HepG2 (cell line): Measurements from ENCODE around the gene NRAP. TPM values are rescaled to one million over a fixed set of nuclear protein-coding genes. Genes with fewer than 3 reads are reported as not detected.
A peak's percentile ranks its signal among the peaks of the same experiment; 100 is the strongest.

Experiments
- ATAC-seq: fragments of 200-7000 bp; cut with Tn5 transposase; 3 replicates; pipeline ENCODE4 v1.9.1; 2020; ENCODE audit warnings: mild to moderate bottlenecking, moderate library complexity
- BruUV-seq: library from RNA; stranded (reverse); fragments of 400-500 nt; replicated peaks from 2 replicates; lab custom pipeline; 2021; lab: Mats Ljungman, UMichigan
- CTCF ChIA-PET: fragments of 300-600 bp; formaldehyde crosslinking; extraction: SDS; loops from one replicate; lab custom pipeline; 2021; ENCODE audit warnings: low total read pairs, inconsistent platforms, low intra/inter-chr PET ratio; lab: Yijun Ruan, JAX
- POLR2A ChIA-PET: fragments of 350-600 bp; sonication (Branson Sonifier 250); formaldehyde crosslinking; loops from one replicate; lab custom pipeline; 2020; ENCODE audit warnings: antibody characterized with exemption, inconsistent platforms; lab: Yijun Ruan, JAX
- DNase-seq: peaks from one replicate; pipeline ENCODE4 v3.0.0-alpha.2; 2015; ENCODE audit warnings: low spot score
- FAIRE-seq: peaks from 3 replicates; lab custom pipeline; 2011; peaks lifted over from hg19 to GRCh38; lab: Jason Lieb, UNC
- H2AFZ ChIP-seq: one replicate; pipeline ENCODE4 v1.6.1; 2011; ENCODE audit warnings: low read length, inconsistent platforms
- H3K27ac ChIP-seq: fragments of 300-600 bp; 3 replicates; pipeline ENCODE4 v1.8.0; 2011; ENCODE audit warnings: mixed run types, mild to moderate bottlenecking, mixed read lengths, low read length, inconsistent platforms; ENCODE audit not compliant: insufficient read depth; ENCODE audit errors: extremely low read length
- H3K27me3 ChIP-seq, 2 experiments: fragments of 200-600 bp in 1 of 2; 2 replicates in 1 of 2; 3 replicates in 1 of 2; pipeline versions ENCODE4 v1.6.0 to v1.8.0; 2011; ENCODE audit warnings: low read length in 2 of 2, mild to moderate bottlenecking in 2 of 2, moderate library complexity in 2 of 2, inconsistent platforms in 1 of 2; ENCODE audit not compliant: insufficient read depth in 2 of 2, control insufficient read depth in 1 of 2
- H3K36me3 ChIP-seq, 2 experiments: fragments of 200-600 bp in 1 of 2; replicated peaks in 1 of 2; 2 replicates in 1 of 2; 3 replicates in 1 of 2; pipeline versions ENCODE4 v1.5.1 to v1.8.0; 2011; ENCODE audit warnings: low read length in 2 of 2, inconsistent platforms in 1 of 2; ENCODE audit not compliant: insufficient read depth in 2 of 2, control insufficient read depth in 1 of 2
- H3K4me1 ChIP-seq: 2 replicates; pipeline ENCODE4 v1.5.1; 2012; ENCODE audit warnings: low read length, inconsistent platforms; ENCODE audit not compliant: insufficient read depth
- H3K4me2 ChIP-seq: 2 replicates; pipeline ENCODE4 v1.6.0; 2011; ENCODE audit warnings: low read depth, low read length, inconsistent platforms
- H3K4me3 ChIP-seq, 3 experiments: fragments of 200-600 bp in 1 of 3; sonication (generic), shearing (Covaris generic) in 1 of 3; replicated peaks in 1 of 3; 2 replicates each; pipeline ENCODE4 v1.5.1; 2011 to 2016; ENCODE audit warnings: low read length in 3 of 3, inconsistent platforms in 2 of 3, low read depth in 2 of 3, mild to moderate bottlenecking in 2 of 3, control low read depth in 1 of 3, mixed read lengths in 1 of 3; ENCODE audit not compliant: insufficient read depth in 1 of 3
- H3K79me2 ChIP-seq: one replicate; pipeline ENCODE4 v1.6.1; 2011; ENCODE audit warnings: low read length, inconsistent platforms; ENCODE audit not compliant: insufficient read depth
- H3K9ac ChIP-seq: 2 replicates; pipeline ENCODE4 v1.6.0; 2011; ENCODE audit warnings: mild to moderate bottlenecking, low read depth, low read length, inconsistent platforms; ENCODE audit not compliant: insufficient read depth
- H3K9me3 ChIP-seq: 2 replicates; pipeline ENCODE4 v1.5.1; 2012; ENCODE audit warnings: mild to moderate bottlenecking, low read length
- H4K20me1 ChIP-seq: 2 replicates; pipeline ENCODE4 v1.6.0; 2011; ENCODE audit warnings: inconsistent platforms, mild to moderate bottlenecking, low read length, moderate library complexity; ENCODE audit not compliant: insufficient read depth
- FOXC1 ChIP-seq: sonication (generic); formaldehyde crosslinking; IDR thresholded peaks from 2 replicates; pipeline ENCODE4 v1.8.0; 2022; ENCODE audit warnings: mild to moderate bottlenecking, missing genetic modification reagents, borderline replicate concordance
- KLF9 ChIP-seq: IDR thresholded peaks from 2 replicates; pipeline ENCODE4 v1.6.1; 2016; ENCODE audit warnings: low read depth
- MATR3 ChIP-seq: sonication (generic); formaldehyde crosslinking; IDR thresholded peaks from 2 replicates; pipeline ENCODE4 v1.4.0; 2020; ENCODE audit warnings: missing genetic modification reagents
- MYC ChIP-seq: sonication (generic); formaldehyde crosslinking; IDR thresholded peaks from 2 replicates; pipeline ENCODE4 v1.9.0; 2021; ENCODE audit warnings: missing genetic modification reagents, borderline replicate concordance
- NFKB2 ChIP-seq: sonication (generic); formaldehyde crosslinking; IDR thresholded peaks from 2 replicates; pipeline ENCODE4 v1.4.0; 2020; ENCODE audit warnings: missing genetic modification reagents, borderline replicate concordance
- NFYB ChIP-seq: sonication (generic); formaldehyde crosslinking; IDR thresholded peaks from 2 replicates; pipeline ENCODE4 v1.4.0; 2020; ENCODE audit warnings: missing genetic modification reagents
- POLR2AphosphoS2 ChIP-seq: IDR thresholded peaks from 2 replicates; pipeline ENCODE4 v1.6.1; 2011; ENCODE audit warnings: low read depth, low read length, improper control_type of control experiment
- RBM22 ChIP-seq: fragments of 200-400 bp; formaldehyde crosslinking; optimal IDR thresholded peaks from 2 replicates; pipeline ENCODE3; 2017; ENCODE audit warnings: mild to moderate bottlenecking, low read length, moderate library complexity
- RXRA ChIP-seq: sonication (generic); formaldehyde crosslinking; IDR thresholded peaks from 2 replicates; pipeline ENCODE4 v1.5.1; 2020; ENCODE audit warnings: missing genetic modification reagents
- SMARCC2 ChIP-seq: fragments of 450-650 bp; IDR thresholded peaks from 2 replicates; pipeline ENCODE4 v1.6.1; 2017; ENCODE audit warnings: antibody characterized with exemption, mild to moderate bottlenecking
- SP1 ChIP-seq, 2 experiments: fragments of 450-650 bp in 1 of 2; sonication (generic) in 1 of 2; formaldehyde crosslinking in 1 of 2; IDR thresholded peaks; 2 replicates each; pipeline versions ENCODE4 v1.4.0 to v1.6.1; 2016 to 2020; ENCODE audit warnings: missing genetic modification reagents in 1 of 2
- ZBTB20 ChIP-seq: sonication (generic); formaldehyde crosslinking; IDR thresholded peaks from 2 replicates; pipeline ENCODE4 v1.8.1; 2023; ENCODE audit warnings: missing genetic modification reagents, low read depth, mild to moderate bottlenecking, borderline replicate concordance
- ZFAT ChIP-seq: sonication (generic); formaldehyde crosslinking; conservative IDR thresholded peaks from 2 replicates; pipeline ENCODE4 v1.8.1; 2023; ENCODE audit warnings: missing genetic modification reagents, inconsistent platforms
- ZMYM2 ChIP-seq: sonication (generic); formaldehyde crosslinking; IDR thresholded peaks from 2 replicates; pipeline ENCODE4 v1.8.0; 2022; ENCODE audit warnings: mild to moderate bottlenecking, missing genetic modification reagents
- ZNF136 ChIP-seq: sonication (generic); formaldehyde crosslinking; IDR thresholded peaks from 2 replicates; pipeline ENCODE4 v1.8.1; 2022; ENCODE audit warnings: low read depth, mild to moderate bottlenecking, moderate library complexity, missing genetic modification reagents
- ZNF605 ChIP-seq: sonication (generic); formaldehyde crosslinking; IDR thresholded peaks from 2 replicates; pipeline ENCODE4 v1.8.0; 2022; ENCODE audit warnings: mild to moderate bottlenecking, missing genetic modification reagents
- ZNF777 ChIP-seq: sonication (generic); formaldehyde crosslinking; IDR thresholded peaks from 2 replicates; pipeline ENCODE4 v1.4.0; 2020; ENCODE audit warnings: missing genetic modification reagents
- WGBS: methylation state at CpG from one replicate; pipeline ENCODE4 v1.1.6; 2017; ENCODE audit warnings: low lambda C conversion rate; 5-methylcytosine and 5-hydroxymethylcytosine counted together
- in situ Hi-C: cut with HindIII; loops from 2 replicates; pipeline ENCODE4 v1.10.0; 2017; ENCODE audit warnings: low pct_unique_long_range_greater_than_20kb; ENCODE audit not compliant: extremely low pct_ligation_motif_present
- intact Hi-C: fragments of 100-400 bp; cut with micrococcal nuclease; formaldehyde crosslinking; loops from one replicate; pipeline ENCODE4 v1.10.0; 2022; ENCODE audit not compliant: unreplicated experiment
- polyA plus RNA-seq, 8 experiments: library from polyadenylated mRNA; depleted of rRNA in 3 of 8; stranded (reverse) in 7 of 8; unstranded in 1 of 8; fragments of >200 nt; fragmentation: Illumina TruSeq in 4 of 8; extraction: Trizol in 4 of 8; gene quantifications; 2 replicates each; pipeline versions ENCODE4 v1.2.1 to v1.2.3, GENCODE V29; 2011 to 2016; ENCODE audit warnings: low read depth in 4 of 8, missing spikeins in 1 of 8, mixed read lengths in 1 of 8; ENCODE audit not compliant: insufficient read depth in 1 of 8
- total RNA-seq, 5 experiments: library from RNA; depleted of rRNA; stranded (reverse); fragments of >200 nt; fragmentation: Illumina TruSeq; extraction: Trizol; gene quantifications; 2 replicates each; pipeline ENCODE4 v1.2.3, GENCODE V29; 2016; ENCODE audit warnings: low read depth in 1 of 5
- TF ChIP-seq, protein P1 (sequence below): sonication (generic); formaldehyde crosslinking; IDR thresholded peaks from 2 replicates; pipeline ENCODE4 v1.9.0; 2021; ENCODE audit warnings: missing genetic modification reagents, borderline replicate concordance
- TF ChIP-seq, protein P2 (sequence below): sonication (generic); formaldehyde crosslinking; IDR thresholded peaks from 2 replicates; pipeline ENCODE4 v1.9.0; 2021; ENCODE audit warnings: missing genetic modification reagents, mild to moderate bottlenecking, borderline replicate concordance
- TF ChIP-seq, protein P3 (sequence below): IDR thresholded peaks from 2 replicates; pipeline ENCODE4 v1.6.1; 2016; ENCODE audit warnings: control low read depth

The NRAP gene
- total and polyA plus RNA-seq, 2 of the 13 experiments (the other 11 are each of a cell fraction or from before 2014, with no cell fraction given): not detected

DNA sequence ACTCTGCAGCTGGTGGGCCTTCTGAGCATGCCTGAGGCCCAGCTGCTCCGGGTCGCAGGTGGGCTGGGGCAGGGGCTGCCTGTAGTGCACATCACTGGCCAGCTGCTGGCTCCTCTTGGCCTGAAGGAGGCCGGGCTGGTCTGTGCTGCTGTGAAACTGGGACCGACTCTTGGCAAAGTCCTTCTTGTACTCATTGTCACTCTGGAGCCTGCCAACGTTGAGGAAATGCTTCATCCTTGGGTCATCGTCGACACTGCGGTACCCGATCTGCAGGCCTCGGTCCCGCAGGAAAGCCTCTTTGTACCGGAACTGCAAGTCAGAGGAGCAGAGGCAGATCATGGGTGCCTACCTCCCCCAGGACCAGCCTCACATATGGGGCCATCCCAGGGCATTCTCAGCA lies 73.3 kb downstream of the NRAP start (continued):
- TF ChIP-seq, protein P1, sequence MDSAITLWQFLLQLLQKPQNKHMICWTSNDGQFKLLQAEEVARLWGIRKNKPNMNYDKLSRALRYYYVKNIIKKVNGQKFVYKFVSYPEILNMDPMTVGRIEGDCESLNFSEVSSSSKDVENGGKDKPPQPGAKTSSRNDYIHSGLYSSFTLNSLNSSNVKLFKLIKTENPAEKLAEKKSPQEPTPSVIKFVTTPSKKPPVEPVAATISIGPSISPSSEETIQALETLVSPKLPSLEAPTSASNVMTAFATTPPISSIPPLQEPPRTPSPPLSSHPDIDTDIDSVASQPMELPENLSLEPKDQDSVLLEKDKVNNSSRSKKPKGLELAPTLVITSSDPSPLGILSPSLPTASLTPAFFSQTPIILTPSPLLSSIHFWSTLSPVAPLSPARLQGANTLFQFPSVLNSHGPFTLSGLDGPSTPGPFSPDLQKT (CRISPR knock-in tag): no peak
- TF ChIP-seq SMARCC2 (no peak), POLR2AphosphoS2 (no peak)

DNA sequence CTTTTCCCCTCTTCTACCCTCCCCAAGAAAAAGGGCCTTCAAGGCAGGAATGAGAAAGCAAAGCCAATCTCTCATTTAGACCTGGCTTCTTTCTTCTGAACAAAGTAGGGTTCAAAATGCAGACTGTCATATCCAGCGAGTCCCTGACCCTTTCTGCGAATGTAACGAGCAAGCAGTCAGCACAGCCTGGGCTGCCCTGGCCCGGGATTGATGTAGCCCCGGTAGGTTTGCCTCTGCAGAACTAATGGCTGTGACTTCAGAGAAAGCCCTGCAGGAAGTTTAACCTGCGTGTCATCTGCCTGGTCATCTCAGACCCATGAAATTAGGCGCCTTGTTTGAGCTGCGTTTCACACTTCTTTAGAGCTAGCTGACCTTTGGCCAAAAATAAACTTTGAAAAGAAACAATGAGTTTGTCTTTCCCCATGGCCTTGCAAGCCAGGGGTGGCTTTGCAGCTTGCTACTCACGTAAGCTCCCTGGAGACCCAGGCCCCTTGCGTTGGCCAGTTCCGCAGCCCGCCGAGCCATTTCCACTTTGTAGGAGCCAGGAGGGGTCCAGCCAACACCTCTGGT lies 74.6 kb downstream of the NRAP start:
- in situ Hi-C loops (no loop called here), intact Hi-C loops (no loop called here)
- H3K27me3 ChIP-seq: peaks cover 0 to 13% of the 10 kb centered on the region in 2 experiments; a peak in 1 of 5 replicates
- no peak overlapping the region for H3K27ac ChIP-seq
- peak; percentile 59 for FAIRE-seq
- no peak overlapping the region; a peak in 2 of 6 replicates for H3K4me3 ChIP-seq
- no peaks in the 10 kb centered on the region for H3K79me2 ChIP-seq
- no peaks in the 10 kb centered on the region for H4K20me1 ChIP-seq
- no peaks in the 10 kb centered on the region for H3K9me3 ChIP-seq
- CTCF ChIA-PET: no interaction called here
- no peak overlapping the region for H3K9ac ChIP-seq
- POLR2A ChIA-PET: no interaction called here
- H3K36me3 ChIP-seq: no peaks in the 10 kb centered on the region
- peak; percentile 85 for ATAC-seq
- DNase-seq: peak; percentile 21
- no TSS peak for BruUV-seq
- H3K4me1 ChIP-seq: peaks cover 23% of the 10 kb centered on the region
- H2AFZ ChIP-seq: no peak overlapping the region
- WGBS: 4% methylated on average over 13 of the region's 13 CpGs
- peak overlapping the region; percentile 63 for H3K4me2 ChIP-seq
- TF ChIP-seq MYC (CRISPR knock-in tag) (no peak), NFKB2 (CRISPR knock-in tag) (no peak), RXRA (no peak), ZNF777 (CRISPR knock-in tag) (no peak), ZFAT (CRISPR knock-in tag) (no peak), ZMYM2 (CRISPR knock-in tag) (0 out of 2 replicates have a peak, but pooled peaks have one; percentile 16), ZNF136 (CRISPR knock-in tag) (no peak), ZNF605 (no peak), MATR3 (CRISPR knock-in tag) (no peak), SP1 (IDR thresholded peaks at IDR 0.05) (no peak), SP1 (CRISPR knock-in tag; IDR thresholded peaks at IDR 0.05) (no peak), KLF9 (CRISPR knock-in tag) (no peak), NFYB (CRISPR knock-in tag) (no peak), FOXC1 (no peak), RBM22 (no peak), ZBTB20 (no peak)
- TF ChIP-seq, protein P2, sequence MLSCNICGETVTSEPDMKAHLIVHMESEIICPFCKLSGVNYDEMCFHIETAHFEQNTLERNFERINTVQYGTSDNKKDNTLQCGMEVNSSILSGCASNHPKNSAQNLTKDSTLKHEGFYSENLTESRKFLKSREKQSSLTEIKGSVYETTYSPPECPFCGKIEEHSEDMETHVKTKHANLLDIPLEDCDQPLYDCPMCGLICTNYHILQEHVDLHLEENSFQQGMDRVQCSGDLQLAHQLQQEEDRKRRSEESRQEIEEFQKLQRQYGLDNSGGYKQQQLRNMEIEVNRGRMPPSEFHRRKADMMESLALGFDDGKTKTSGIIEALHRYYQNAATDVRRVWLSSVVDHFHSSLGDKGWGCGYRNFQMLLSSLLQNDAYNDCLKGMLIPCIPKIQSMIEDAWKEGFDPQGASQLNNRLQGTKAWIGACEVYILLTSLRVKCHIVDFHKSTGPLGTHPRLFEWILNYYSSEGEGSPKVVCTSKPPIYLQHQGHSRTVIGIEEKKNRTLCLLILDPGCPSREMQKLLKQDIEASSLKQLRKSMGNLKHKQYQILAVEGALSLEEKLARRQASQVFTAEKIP: no peak
- TF ChIP-seq, protein P3, sequence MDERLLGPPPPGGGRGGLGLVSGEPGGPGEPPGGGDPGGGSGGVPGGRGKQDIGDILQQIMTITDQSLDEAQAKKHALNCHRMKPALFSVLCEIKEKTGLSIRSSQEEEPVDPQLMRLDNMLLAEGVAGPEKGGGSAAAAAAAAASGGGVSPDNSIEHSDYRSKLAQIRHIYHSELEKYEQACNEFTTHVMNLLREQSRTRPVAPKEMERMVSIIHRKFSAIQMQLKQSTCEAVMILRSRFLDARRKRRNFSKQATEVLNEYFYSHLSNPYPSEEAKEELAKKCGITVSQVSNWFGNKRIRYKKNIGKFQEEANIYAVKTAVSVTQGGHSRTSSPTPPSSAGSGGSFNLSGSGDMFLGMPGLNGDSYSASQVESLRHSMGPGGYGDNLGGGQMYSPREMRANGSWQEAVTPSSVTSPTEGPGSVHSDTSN: no peak
